Esophagus muscularis mucosa (tissue), 4 donors: ENCODE results near the gene ARHGEF6. TPM values are rescaled to one million over a fixed set of nuclear protein-coding genes. Genes with fewer than 3 reads are reported as not detected.

ENCODE experiments used
- DNase-seq: peaks from one replicate; pipeline ENCODE4 v3.0.0-alpha.2; 2017; ENCODE audit errors: extremely low spot score
- H3K27ac ChIP-seq, 4 donors: fragments of 200-600 bp; sonication (generic); replicated peaks in 1 of 4; 1 replicate in 3 of 4; 2 replicates in 1 of 4; pipeline ENCODE4 v1.5.1; 2016 to 2019; ENCODE audit warnings: mild to moderate bottlenecking in 1 of 4
- H3K27me3 ChIP-seq, 4 donors: fragments of 200-600 bp; sonication (generic); one replicate each; pipeline versions ENCODE4 v1.5.1 to v1.6.0; 2016 to 2019
- H3K36me3 ChIP-seq, 4 donors: fragments of 200-600 bp; sonication (generic); one replicate each; pipeline ENCODE4 v1.5.1; 2016 to 2019
- H3K4me1 ChIP-seq, 4 donors: fragments of 200-600 bp; sonication (generic); one replicate each; pipeline ENCODE4 v1.5.1; 2016 to 2019
- H3K4me3 ChIP-seq, 4 donors: fragments of 200-600 bp; sonication (generic); 1 replicate in 2 of 4; 2 replicates in 2 of 4; pipeline ENCODE4 v1.5.1; 2016 to 2019; ENCODE audit warnings: mild to moderate bottlenecking in 4 of 4, moderate library complexity in 1 of 4
- H3K9me3 ChIP-seq, 4 donors: fragments of 200-600 bp; sonication (generic); 1 replicate in 3 of 4; 2 replicates in 1 of 4; pipeline ENCODE4 v1.5.1; 2016 to 2019
- CTCF ChIP-seq, 3 experiments: fragments of 200-600 bp in 2 of 3; fragments of 450-650 bp in 1 of 3; sonication (generic) in 2 of 3; IDR thresholded peaks; one replicate each; pipeline ENCODE4 v1.5.1; 2017 to 2019; ENCODE audit warnings: antibody characterized with exemption in 3 of 3, mild to moderate bottlenecking in 2 of 3, moderate library complexity in 1 of 3
- EP300 ChIP-seq: sonication (generic); formaldehyde crosslinking; IDR thresholded peaks from one replicate; pipeline ENCODE4 v1.6.1; 2017; ENCODE audit warnings: antibody characterized with exemption
- POLR2A ChIP-seq: fragments of 450-650 bp; IDR thresholded peaks from one replicate; pipeline ENCODE4 v1.6.1; 2017; ENCODE audit warnings: antibody characterized with exemption, moderate library complexity, mild to moderate bottlenecking, low read depth
- POLR2AphosphoS5 ChIP-seq, 2 donors: sonication (generic); formaldehyde crosslinking; IDR thresholded peaks; one replicate each; pipeline ENCODE4 v1.6.1; 2017; ENCODE audit warnings: antibody characterized with exemption in 2 of 2
- WGBS: methylation state at CpG from one replicate; pipeline ENCODE4 v1.1.5; 2018; 5-methylcytosine and 5-hydroxymethylcytosine counted together
- intact Hi-C: fragments of 100-400 bp; cut with DNase I; formaldehyde crosslinking; loops from one replicate; pipeline ENCODE4 v1.15.1; 2023
- total RNA-seq, 4 donors: library from RNA; depleted of rRNA; stranded (reverse); fragments of >200 nt; gene quantifications; one replicate each; pipeline versions ENCODE4 v1.1.0 to v1.2.1, GENCODE V29; 2016

Gene ARHGEF6
- total RNA-seq, 4 donors from 2014 or later = 13.4 to 16.4 (median 15.0) TPM

GRCh38 chrX:136735601-136736000, 45.1 kb downstream of the ARHGEF6 start:
- peaks cover 0 to 9% (median 0%) of the 10 kb centered on the region in 4 donors for H3K4me1 ChIP-seq
- WGBS = 50% methylated on average over 1 of the region's 1 CpG
- no peaks in the 10 kb centered on the region for H3K9me3 ChIP-seq
- H3K27ac ChIP-seq = no peak overlapping the region
- no peaks in the 10 kb centered on the region for H3K27me3 ChIP-seq
- intact Hi-C loops = no loop called here
- no peak for DNase-seq
- no peak overlapping the region for H3K4me3 ChIP-seq
- peaks cover 0 to 11% (median 0%) of the 10 kb centered on the region in 4 donors for H3K36me3 ChIP-seq
- TF ChIP-seq CTCF (IDR thresholded peaks at IDR 0.05) = no peak
- no peak for TF ChIP-seq POLR2A
- no peak for TF ChIP-seq POLR2AphosphoS5 (IDR thresholded peaks at IDR 0.05)
- no peak for TF ChIP-seq EP300

GRCh38 chrX:136733613-136734012, 47.1 kb downstream of the ARHGEF6 start:
- intact Hi-C loops = no loop called here
- TF ChIP-seq POLR2AphosphoS5 (IDR thresholded peaks at IDR 0.05) (no peak), CTCF (IDR thresholded peaks at IDR 0.05) (no peak), EP300 (no peak), POLR2A (no peak)
- no peak overlapping the region for H3K27ac ChIP-seq

GRCh38 chrX:136731798-136732197, 48.9 kb downstream of the ARHGEF6 start:
- Histone ChIP-seq H3K4me3 (no peak overlapping the region), H3K36me3 (peaks cover 0 to 5% (median 0%) of the 10 kb centered on the region in 4 donors), H3K9me3 (no peaks in the 10 kb centered on the region), H3K4me1 (peaks cover 0 to 9% (median 0%) of the 10 kb centered on the region in 4 donors), H3K27me3 (no peaks in the 10 kb centered on the region), H3K27ac (no peak overlapping the region)
- 84% methylated on average over 3 of the region's 3 CpGs for WGBS
- TF ChIP-seq EP300 = no peak
- intact Hi-C loops = no loop called here
- DNase-seq = no peak

More at GRCh38 chrX:136733613-136734012, 47.1 kb downstream of the ARHGEF6 start:
- DNase-seq = no peak
- H3K4me1 ChIP-seq = peaks cover 0 to 9% (median 0%) of the 10 kb centered on the region in 4 donors
- WGBS = 62% methylated on average over 3 of the region's 3 CpGs
- H3K36me3 ChIP-seq = peaks cover 0 to 11% (median 0%) of the 10 kb centered on the region in 4 donors
- H3K9me3 ChIP-seq = no peaks in the 10 kb centered on the region
- H3K4me3 ChIP-seq = no peak overlapping the region
- no peaks in the 10 kb centered on the region for H3K27me3 ChIP-seq

GRCh38 chrX:136731207-136731782, 49.4 kb downstream of the ARHGEF6 start:
- intact Hi-C loops = no loop called here
- DNase-seq = no peak
- WGBS = 70% methylated on average over 5 of the region's 5 CpGs
- H3K9me3 ChIP-seq = no peaks in the 10 kb centered on the region
- H3K27ac ChIP-seq = no peak overlapping the region
- peaks cover 0 to 9% (median 0%) of the 10 kb centered on the region in 4 donors for H3K4me1 ChIP-seq
- H3K4me3 ChIP-seq = no peak overlapping the region
- TF ChIP-seq EP300 (no peak), POLR2A (no peak), POLR2AphosphoS5 (IDR thresholded peaks at IDR 0.05) (no peak), CTCF (IDR thresholded peaks at IDR 0.05) (no peak)
- peaks cover 0 to 3% (median 0%) of the 10 kb centered on the region in 4 donors for H3K36me3 ChIP-seq
- no peaks in the 10 kb centered on the region for H3K27me3 ChIP-seq

- H3K36me3 ChIP-seq = peaks cover 0 to 3% (median 0%) of the 10 kb centered on the region in 4 donors
- H3K4me3 ChIP-seq = no peak overlapping the region
- no peak overlapping the region for H3K27ac ChIP-seq
- intact Hi-C loops = no loop called here
- TF ChIP-seq POLR2AphosphoS5 (IDR thresholded peaks at IDR 0.05) = no peak
- no peak for TF ChIP-seq CTCF (IDR thresholded peaks at IDR 0.05)
- TF ChIP-seq EP300 = no peak
- TF ChIP-seq POLR2A = no peak
- H3K27me3 ChIP-seq = no peaks in the 10 kb centered on the region
- H3K4me1 ChIP-seq = peaks cover 0 to 4% (median 0%) of the 10 kb centered on the region in 4 donors
- no peaks in the 10 kb centered on the region for H3K9me3 ChIP-seq
- 87% methylated on average over 1 of the region's 1 CpG for WGBS
- no peak for DNase-seq
Measured at GRCh38 chrX:136728393-136728792, 52.3 kb downstream of the ARHGEF6 start.
